ENCODE results near the gene ITPK1.

Gene ITPK1

DNA sequence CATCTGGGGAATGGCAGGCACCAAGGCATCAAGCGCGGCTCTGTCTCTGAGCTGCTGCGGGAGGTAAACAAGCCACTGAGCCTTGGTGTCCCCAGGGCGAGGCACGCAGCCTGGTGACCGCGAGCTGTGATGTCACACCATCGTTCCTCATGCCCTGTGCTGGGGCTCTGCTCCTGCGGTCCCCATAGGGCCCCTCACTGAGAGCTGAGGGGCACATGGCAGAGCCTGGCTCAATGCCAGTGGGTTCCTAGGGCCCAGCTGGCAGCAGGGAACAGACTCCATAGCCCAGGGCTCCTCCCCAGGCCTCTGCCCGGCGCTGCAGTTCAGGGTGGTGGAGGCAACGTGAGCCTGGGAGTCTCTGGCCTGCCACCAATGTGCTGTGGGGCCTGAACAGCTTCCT is 170.2 kb downstream of the ITPK1 start:
- no peak for DNase-seq

DNA sequence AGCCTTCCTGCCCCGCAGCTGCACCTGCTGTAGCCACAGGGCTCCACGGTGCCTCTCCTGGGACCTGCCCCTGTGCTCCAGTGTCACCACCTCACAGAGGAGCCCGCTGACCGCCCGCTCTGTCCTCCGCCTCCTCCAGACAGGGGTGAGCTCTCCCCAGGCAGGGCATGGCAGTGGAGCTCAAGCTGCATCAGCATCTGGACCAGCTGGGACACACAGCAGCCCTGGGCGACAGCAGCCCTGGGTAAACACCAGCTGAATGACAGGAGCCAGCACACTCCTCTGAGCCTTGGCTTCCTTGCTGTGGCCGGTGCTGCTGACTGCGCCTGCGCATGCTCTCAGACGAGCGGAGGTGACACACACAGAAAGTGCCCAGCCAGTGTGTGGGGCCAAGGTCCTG is 170.7 kb downstream of the ITPK1 start:
- no peak for DNase-seq

DNA sequence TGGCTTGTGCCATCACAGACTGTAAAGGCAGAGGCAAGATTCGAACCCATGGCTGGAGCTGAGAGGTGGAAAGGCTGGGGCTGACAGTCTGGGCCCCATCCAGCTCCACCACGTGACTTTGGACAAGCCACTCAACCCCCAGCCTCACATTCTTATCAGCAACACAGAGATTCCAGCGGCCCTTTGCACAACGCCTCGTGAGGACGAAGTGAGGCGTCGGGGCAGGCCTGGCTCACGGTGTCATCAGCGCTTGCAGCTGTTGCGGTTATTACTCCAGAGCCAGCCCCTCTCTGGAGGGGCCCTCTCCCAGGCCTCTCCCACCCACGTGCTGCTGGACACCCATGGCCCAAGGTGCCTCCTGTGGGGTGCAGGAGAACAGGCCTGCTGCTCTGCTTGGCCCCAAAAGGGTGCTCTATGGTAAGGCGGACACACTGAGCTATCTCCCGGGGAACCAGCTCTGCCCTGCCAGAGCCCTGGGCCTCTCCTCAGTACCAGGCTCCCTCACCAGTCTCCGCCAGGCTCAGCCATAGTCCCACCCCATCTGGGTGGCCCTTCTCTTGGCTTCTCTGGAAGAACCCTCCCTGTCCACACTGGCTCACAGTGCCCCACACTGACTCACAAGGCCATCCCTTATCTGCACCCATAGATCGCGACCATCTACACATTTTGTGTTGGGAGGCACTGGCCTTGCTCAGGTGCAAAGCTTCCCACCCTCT is 171.7 kb downstream of the ITPK1 start:
- no peak for DNase-seq

DNA sequence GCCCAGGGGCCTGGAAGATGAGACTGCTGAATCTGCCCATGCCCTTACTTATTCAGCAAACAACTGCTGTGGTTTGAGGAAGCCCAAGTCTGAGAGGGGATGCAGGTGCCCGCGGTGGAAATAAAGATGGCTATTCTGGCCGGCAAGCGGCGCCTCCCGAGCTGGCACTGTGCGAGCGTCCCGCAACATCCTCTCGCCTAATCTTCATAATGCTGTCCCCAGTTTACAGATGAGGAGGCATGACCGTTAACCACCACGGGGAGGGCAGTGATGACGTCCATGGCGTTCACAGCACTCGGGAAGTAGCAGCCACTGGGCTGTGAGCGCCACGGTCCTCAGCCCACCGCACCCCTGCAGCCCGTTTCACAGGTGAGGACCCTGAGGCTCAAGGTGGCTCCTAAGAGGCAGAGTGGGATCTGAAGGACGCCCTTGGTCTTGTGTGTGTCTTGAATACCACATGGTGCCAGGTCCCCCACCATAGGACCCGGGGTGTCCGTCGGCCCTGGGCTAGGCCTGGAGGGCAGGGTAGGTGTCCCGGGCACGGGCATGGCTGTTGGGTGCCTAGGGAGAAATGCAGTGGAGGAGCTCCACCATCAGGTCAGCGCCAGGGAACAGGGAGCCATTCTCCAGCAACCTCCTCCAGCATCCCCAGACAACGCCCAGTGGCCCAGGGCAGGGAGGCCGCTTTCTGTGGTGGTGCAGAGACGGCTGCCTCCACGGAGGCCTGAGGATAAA is 172.6 kb downstream of the ITPK1 start:
- no peak for DNase-seq

DNA sequence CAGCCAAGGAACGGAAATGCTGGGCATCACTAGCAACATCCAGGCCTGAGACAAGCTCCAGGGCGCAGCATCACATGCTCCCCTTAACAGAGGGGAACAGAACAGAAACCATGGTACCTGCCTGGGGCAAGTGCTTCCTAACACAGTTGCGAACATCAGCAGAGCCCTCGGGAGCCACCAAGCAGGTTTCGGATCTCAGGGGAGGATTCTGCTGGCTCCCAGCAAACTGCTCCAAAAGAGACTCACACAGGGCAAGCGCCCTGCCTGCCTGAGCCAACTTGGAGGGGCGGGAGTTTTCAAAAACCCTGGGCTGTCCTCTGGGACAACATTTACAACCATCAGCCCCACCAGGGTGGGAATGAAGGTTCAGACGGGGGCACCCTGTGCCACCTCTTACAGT is 173.1 kb downstream of the ITPK1 start:
- no peak for DNase-seq

DNA sequence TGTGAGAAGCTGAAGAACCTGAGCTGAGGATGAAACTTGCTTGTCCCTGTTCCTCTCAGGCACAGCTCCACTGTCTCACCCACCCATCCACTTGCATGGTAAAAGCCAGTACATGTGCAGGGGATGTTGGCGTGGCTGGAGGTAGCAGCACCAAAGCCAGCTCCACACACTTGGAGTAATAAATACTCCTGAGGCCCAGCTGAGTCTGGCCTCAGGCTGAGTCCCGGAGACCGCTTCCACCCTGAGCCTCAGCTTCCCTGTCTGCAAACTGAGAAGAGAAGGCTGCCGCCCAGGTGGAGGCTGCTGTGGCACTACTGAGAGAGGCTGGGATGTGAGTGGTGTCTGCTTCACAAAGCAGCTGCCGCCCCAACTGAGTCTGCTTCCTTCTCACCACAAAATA is 173.6 kb downstream of the ITPK1 start:
- no peak for DNase-seq

DNA sequence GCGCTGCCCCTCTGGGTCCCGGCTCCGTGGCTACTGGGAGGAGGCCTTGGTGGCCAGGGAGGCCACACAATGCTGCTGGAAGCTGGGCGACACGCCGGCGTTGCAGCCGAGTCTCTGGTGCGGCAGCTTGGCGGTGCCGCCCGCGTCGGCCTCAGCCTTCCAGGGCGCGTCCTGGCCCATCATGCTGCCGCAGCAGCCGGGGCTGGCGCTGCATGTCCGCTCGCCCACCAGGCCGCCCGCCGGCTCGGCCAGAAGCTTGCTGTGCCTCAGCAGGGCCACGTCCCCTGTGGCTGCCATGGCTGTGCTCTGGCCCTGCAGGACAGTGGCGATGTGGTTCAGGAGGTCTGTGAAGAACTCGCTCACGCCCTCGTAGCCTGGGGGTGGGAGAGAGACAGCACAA is 174.2 kb downstream of the ITPK1 start:
- no peak for DNase-seq

DNA sequence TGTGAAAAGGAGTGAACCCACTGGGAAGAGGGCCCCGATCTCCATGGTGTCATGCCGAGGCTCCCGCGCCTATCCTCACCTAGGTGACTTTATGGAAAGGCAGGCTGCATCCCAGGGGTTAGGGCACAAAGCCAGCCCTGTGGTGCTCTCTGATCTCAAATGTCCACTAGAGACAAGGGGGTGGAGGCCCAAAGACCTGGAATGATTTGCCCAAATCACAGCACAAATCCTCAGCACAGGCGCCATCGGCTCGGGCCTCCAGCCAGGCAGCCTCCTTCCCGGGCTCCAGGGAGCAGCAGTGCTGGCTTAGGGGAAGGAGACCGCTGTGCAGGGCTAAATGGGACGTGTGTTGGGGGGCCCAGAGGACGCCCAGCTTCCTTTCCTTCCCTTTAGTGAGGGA is 175.2 kb downstream of the ITPK1 start:
- no peak for DNase-seq

DNA sequence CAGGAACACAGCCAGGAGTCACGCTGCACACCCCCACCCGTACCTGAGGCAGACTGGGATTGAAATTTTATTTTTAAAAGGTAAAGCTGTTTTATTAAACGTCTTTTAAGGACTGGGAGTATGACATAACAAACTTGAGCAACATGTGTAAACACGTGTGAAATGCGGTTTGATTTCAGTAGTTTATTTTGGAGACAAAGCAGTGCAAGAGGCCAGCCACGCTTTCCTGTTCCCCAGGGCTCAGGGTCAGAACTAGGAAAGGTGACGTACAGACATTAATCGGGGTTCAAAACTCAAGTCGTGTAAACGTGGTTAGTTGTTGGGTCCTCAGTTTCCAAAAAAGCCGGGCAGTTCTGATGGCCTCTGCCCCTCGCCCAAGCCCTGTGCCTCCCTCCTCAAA is 176.0 kb downstream of the ITPK1 start:
- DNase-seq, result no peak

DNA sequence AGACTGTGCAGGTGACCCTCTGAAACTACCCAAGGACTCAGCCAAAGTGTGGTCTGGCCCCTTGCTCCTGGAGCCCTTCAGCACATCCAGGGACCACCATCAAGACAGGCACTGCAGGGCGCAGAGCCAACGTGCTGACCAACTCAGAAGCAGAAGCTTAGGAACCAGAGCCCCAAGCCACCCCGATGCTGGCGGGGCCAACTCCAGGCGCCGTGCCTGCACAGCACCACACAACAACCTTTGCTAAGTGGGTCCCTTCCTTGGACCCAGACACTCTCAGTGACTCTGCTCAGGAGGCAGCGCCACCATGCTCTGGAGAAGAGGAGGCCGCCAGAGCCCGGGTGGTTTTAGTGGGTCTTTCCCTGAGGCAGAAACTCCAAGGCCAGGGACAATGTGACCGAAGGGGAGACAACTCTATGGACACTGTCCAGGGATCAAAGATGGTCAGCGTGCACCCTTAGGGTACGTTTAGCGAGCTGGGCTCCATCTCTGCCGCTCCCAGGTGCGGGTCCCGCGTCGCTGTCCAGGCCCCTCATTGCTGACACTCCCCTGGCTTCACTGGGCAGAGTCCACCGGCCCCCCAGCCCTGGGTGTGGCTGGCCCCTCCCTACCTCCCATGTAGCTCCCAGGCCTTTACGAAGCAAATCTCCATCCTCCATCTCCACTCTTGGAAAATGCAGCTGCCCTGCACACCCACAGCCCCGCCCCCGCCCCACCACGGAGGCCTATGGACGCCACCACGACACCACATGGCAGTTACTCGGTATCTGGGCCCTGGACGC is 176.6 kb downstream of the ITPK1 start:
- no peak for DNase-seq

DNA sequence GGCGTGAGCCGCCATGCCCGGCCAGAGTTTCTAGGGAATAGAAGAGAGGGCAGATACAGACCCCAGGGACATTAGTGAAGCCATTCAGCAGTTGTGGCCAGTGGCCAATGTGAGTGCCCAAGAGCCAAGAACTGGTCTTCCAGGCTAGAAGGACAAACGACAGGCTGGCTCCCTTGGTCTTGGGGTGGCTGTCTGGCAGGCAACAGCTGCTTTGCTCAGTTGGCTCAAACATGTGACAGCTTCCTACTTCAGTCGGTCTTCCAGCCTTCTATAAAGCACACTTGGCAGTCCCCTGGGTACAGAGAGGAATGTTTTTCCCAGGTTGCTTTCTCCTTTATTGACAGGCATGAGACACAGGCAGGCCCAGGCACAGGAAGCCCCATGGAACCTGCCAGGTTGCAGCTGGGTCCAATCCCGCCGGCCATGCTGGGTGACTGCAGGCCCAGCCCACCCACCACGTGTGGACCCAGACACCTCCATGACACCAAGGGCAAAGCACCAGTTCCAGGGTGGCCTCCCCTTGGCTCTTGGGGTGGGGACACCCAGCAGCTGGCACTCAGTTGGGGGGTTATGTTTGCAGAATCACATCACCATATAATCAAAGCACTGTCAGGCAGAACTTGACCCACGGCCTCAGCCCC is 177.4 kb downstream of the ITPK1 start:
- no peak for DNase-seq

DNA sequence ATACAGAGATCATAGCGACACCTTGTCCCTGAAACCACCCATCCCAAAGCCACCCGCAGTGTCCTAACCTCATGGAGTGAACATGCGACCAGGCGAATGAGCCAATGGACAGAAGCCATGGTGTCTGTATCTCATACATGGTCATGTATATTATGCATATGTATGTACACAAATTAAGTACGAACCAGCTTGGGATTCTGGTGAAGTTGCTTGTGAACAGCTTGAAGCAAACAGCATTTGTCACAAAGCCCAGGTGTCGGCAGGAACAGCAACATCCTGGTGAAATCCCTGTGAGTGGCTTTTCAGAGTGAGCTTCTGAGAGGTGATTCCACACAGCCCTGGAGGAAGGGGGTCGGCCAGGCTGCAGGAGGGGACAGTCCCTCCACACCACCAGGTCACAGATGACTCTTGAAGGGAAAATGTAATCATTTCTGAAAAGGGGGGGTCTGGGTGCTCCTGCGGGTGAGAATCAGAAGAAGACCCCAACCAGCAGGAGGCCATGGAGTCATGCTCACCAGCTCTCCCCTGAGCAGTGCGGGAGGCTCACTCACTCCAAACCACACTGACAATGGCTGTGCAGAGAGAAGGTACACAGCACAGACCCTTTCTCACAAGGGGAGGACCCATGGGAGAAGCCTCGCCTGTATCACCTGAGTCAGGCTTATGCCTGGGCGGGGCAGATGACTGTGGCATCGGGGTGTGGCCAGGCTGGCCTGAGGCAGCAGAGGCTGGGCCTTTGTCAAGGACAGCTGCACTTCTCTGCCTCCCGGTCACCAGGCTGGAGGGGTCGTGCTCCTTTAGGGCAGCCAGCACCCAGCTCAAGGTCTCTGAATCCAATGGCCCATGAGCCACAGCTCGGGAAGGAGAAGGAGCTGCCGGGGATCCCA is 178.4 kb downstream of the ITPK1 start:
- DNase-seq, result no peak

DNA sequence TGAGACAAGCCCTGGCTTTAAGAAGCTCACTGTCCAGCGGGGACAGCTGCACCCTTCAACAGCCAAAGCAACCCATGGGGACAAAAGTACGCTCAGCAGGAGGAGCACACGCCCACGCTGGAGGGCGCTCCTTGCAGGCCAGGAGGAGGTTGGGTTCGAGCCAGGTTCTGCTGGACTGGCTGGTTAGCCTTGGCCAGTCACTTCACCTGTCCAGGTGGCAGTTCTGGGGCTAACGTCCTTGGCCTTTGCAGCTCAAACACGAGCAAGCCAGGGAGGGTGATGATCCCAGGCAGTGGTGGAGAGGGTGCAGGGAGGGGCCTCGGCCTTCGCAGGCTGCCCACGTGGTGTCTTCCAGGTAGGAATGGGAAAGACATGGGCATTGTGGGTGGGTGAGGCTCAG is 179.6 kb downstream of the ITPK1 start:
- no peak for DNase-seq

DNA sequence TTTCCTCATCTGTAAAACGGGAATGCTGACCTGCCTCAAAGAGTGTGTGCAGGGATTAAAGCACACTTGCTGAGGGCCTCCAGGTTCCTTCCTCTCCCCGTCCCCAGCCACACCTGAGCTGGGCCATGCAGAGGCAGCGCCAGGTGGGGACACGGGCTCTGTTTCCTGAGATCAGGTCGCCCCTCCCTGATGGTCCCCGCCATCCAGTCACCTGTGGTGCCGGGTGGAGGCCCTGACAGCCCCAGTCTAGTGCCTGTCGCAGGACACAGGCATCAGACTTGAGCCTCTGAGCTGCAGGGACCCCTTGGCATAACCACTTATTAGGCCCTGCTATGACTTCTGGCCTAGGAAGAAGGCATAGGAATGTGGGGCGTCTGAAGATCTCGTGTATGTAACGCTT is 180.3 kb downstream of the ITPK1 start:
- DNase-seq, result no peak

DNA sequence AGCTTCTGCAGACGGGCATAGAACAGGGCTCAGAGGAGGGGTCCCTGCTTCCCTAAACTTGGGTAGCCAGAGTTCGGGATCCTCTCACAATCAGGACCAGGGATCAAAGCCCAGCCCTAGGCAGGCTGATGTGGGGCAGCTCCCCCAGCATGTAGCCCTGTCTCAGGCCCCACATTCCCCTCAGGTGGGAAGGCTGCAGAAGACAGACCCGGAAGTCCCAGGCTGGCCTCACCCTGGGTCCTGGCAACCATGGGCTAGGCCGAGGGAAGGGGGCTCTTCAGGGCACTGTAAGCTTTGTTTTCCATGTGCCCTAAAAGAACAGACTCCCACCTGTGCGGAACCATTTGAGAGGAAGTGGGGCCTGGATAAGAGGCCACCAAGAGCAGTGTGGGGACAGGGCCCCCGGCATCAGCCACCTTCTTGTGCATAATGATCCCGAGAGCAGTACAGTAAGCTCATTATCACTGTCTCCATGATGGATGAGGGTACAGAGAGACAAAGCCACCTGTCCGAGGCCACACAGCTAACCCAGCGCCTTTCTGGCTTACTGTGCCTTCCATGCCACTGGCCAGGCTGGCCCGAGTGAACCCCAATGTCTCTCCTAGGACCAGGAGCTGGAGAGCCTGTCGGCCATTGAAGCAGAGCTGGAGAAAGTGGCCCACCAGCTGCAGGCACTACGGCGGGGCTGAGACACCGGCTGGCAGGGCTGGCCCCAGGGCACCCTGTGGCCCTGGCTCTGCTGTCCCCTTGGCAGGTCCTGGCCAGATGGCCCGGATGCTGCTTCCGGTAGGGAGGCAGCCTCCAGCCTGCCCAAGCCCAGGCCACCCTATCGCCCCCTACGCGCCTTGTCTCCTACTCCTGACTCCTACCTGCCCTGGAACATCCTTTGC is 181.3 kb downstream of the ITPK1 start:
- no peak for DNase-seq

DNA sequence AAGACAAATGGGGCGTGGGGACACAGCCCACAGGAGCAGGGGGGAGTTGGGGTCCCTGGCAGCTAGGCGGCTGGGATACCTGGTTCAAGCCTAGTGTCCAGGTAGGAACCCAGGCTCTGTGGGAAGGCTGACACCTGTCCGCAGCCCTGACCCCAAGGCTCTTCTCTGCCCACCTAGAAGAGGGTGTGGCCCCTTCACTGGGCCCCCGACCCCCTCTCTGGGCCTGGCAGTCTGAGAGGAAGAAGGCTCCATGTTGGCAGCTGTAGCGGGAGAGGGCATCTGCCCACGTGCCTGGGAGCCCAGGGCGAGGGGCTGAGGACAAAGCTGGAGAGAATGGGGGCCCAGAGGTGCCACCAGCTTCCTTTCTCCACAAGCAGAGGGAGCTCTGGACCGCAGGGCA is 182.2 kb downstream of the ITPK1 start:
- no peak for DNase-seq

DNA sequence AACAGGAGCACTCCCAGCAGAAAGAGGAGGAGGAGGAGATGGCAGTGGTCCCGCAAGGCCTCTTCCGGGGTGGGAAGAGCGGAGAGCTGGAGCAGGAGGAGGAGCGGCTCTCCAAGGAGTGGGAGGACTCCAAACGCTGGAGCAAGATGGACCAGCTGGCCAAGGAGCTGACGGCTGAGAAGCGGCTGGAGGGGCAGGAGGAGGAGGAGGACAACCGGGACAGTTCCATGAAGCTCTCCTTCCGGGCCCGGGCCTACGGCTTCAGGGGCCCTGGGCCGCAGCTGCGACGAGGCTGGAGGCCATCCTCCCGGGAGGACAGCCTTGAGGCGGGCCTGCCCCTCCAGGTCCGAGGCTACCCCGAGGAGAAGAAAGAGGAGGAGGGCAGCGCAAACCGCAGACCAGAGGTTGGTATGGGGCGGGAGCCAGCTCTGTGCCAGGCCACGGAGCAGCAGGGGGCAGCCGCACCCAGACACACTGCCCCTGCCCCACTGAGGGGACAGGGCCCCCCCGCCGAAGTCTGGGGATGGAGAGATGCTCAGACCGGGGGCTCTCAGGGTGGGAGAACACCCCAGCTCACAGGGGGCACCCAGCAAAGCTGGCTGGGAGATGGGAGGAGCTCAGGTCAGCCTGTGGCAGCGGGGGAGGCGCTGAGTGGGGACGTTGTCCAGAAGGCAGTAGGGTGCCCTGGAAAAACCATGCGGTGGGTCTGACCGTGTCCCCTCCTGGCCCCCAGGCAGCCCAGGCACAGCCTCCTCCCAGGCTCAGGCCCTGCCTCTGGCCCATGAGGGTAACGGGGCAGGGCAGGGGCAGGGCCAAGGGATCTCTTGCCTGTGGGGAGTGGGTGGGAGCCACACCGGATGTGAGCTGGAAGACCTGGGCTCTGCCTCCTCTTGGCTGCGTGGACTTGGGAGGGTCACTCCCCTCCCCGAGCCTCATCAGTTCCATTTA is 183.0 kb downstream of the ITPK1 start:
- DNase-seq, result no peak

DNA sequence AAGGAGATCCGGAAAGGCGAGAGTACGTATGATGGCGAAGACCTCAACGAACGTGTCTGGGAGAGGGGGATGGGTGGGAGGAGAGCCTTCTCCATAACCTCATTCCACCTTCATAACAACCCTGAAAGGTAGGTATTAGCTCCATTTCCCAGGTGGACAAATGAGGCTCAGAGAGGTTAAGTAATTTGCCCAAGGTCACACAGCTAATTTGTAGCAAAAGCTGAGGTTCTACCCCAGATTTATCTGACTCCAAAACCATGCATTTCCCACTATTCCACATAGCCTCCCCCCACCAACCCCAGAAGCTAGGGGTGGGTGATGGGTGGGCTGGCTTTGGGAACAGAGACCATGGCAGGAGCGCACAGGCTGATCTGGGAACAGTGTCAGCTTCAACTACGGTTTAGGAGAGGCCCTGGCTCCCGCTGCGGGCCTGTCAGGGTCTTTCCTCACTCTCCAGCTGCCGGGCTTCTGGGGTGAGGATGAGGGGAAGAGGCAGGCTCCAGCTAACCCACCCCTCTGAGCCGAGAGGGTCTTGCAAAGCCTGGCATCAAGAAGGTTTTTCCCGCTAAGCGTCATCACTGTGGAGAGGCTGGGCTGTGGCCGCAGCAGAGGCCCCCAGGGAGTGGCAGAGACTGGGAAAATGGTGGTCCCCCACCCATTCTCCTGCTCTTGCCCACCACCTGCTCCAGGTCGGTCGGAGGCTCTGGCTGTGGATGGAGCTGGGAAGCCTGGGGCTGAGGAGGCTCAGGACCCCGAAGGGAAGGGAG is 183.9 kb downstream of the ITPK1 start:
- DNase-seq, result no peak
